GM23248 (cell line): ENCODE measurements around the gene PJA2.

ENCODE experiments used
- EZH2 ChIP-seq: fragments of 200-600 bp; sonication (generic); IDR thresholded peaks from 2 replicates; pipeline ENCODE4 v1.6.1; 2018; ENCODE audit warnings: antibody characterized with exemption, mild to moderate bottlenecking; ENCODE audit not compliant: insufficient read depth, poor library complexity, severe bottlenecking
- EZH2phosphoT487 ChIP-seq: fragments of 200-600 bp; sonication (generic); IDR thresholded peaks from 2 replicates; pipeline ENCODE4 v1.6.1; 2018; ENCODE audit warnings: antibody characterized with exemption, moderate library complexity, mild to moderate bottlenecking, low read depth; ENCODE audit not compliant: insufficient read depth

DNA sequence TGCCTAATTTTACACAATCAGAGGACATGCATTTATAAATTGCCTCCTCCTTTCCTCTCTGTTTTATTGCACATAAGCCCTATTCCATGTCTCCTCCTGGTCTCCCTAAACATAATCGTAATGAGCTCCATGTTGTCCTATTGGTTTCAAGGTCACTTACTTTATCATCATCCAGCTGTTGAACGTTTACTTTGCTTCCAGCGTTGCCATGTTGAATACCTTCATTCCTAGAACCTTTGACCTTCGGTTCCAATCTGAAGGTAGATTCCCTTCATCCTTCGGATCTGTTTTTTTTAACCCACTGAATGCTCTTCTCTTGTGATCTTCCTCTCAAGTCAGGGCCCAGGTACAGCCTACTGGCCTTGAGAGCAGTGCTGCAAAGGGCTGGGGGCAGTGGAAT lies 84.3 kb downstream of the PJA2 start:
- TF ChIP-seq EZH2 (no peak), EZH2phosphoT487 (no peak)
